Naive thymus-derived CD8-positive, alpha-beta T cell (primary cell): Measurements from ENCODE around the gene FAM107B. TPM values are rescaled to one million over a fixed set of nuclear protein-coding genes. Genes with fewer than 3 reads are reported as not detected.
"Not testable (repeated sequence)": the region's sequence is repeated elsewhere in the genome, so short reads cannot be mapped to it uniquely, and the experiment has no call there.

ENCODE experiments used
- ATAC-seq, 2 donors: fragments of 150-1000 bp; cut with Tn5 transposase in 1 of 2; sonication (Bioruptor Pico), chemical (Tn5 transposase) in 1 of 2; 1 replicate in 1 of 2; 2 replicates in 1 of 2; pipeline ENCODE4 v1.10.0; 2021; ENCODE audit warnings: mild to moderate bottlenecking in 2 of 2, moderate library complexity in 2 of 2
- POLR2A ChIA-PET: fragments of 350-600 bp; sonication (Branson Sonifier 250); formaldehyde crosslinking; loops from one replicate; lab custom pipeline; 2021; ENCODE audit warnings: antibody characterized with exemption; lab: Charles Lee
- DNase-seq, 10 donors: peaks; one replicate each; pipeline versions ENCODE4 v3.0.0 to v3.0.0-alpha.2; 2020 to 2022
- H3K27ac Mint-ChIP-seq, 10 donors: one replicate each; pipeline ENCODE4 v1.8.0; 2020 to 2022; ENCODE audit warnings: mild to moderate bottlenecking in 10 of 10, mixed read lengths in 10 of 10, moderate library complexity in 4 of 10, inconsistent platforms in 1 of 10
- H3K27me3 Mint-ChIP-seq, 5 donors: one replicate each; pipeline ENCODE4 v1.8.0; 2021 to 2022; ENCODE audit warnings: mixed read lengths in 5 of 5
- H3K36me3 Mint-ChIP-seq, 3 donors: one replicate each; pipeline ENCODE4 v1.8.0; 2020 to 2022; ENCODE audit warnings: mixed read lengths in 3 of 3, mild to moderate bottlenecking in 2 of 3, inconsistent platforms in 1 of 3
- H3K4me1 Mint-ChIP-seq, 4 donors: one replicate each; pipeline ENCODE4 v1.8.0; 2021 to 2022; ENCODE audit warnings: mixed read lengths in 4 of 4
- H3K4me3 Mint-ChIP-seq, 10 donors: one replicate each; pipeline ENCODE4 v1.8.0; 2020 to 2022; ENCODE audit warnings: mild to moderate bottlenecking in 10 of 10, mixed read lengths in 10 of 10, moderate library complexity in 6 of 10, inconsistent platforms in 1 of 10
- H3K9me3 Mint-ChIP-seq, 9 donors: one replicate each; pipeline ENCODE4 v1.8.0; 2020 to 2022; ENCODE audit warnings: mixed read lengths in 9 of 9, mild to moderate bottlenecking in 3 of 9, inconsistent platforms in 1 of 9, moderate library complexity in 1 of 9
- polyA plus RNA-seq, 3 donors: library from polyadenylated mRNA; unstranded; fragments of 300-500 nt; fragmentation: Illumina TruSeq; gene quantifications; one replicate each; pipeline ENCODE4 v1.2.3, GENCODE V29; 2021
- total RNA-seq, 8 experiments: library from RNA in 2 of 8; stranded (reverse) in 2 of 8; gene quantifications; one replicate each; pipeline ENCODE4 v1.2.3 and lab custom pipeline; 2021 to 2026

The FAM107B gene
- total RNA-seq (100 to 1,000 TPM; 250 to 260 TPM), polyA plus RNA-seq (100 to 1,000 TPM; 258 to 319 (median 276) TPM), total RNA-seq (lab: John Stamatoyannopoulos, UW) (237 to 561 (median 374) reads per million in 6 experiments)

DNA sequence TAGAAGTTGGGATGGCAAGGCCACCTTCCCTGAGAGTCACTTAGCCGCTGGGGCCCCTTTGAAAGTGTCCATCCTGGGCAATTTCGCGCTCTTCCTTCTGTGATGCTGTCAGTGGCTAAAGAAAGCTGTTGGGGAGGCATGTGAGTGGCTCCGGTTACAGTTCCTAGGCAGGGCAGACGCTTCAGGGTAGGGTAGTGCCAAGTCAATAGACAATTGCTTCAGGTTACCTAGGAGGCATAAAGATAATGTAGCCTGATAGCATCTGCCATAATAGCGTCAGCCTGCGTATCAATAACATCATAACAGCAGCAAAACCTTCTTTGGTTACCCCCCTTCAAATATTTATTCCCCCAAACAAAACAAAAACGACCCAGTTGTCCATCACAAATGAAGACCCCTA lies at the start of gene FAM107B:
FAM107B (minus strand) TSS at position 101 of the 400 bp plus-strand sequence. CDS start 234 bp downstream, outside the sequence.
- ATAC-seq: no peak
- Mint-ChIP-seq H3K27me3 (peaks cover 0 to 6% (median 0%) of the 10 kb centered on the region in 5 donors), H3K4me3 (no peak within 1 kb of the TSS), H3K9me3 (no peaks in the 10 kb centered on the region), H3K36me3 (no peaks in the 10 kb centered on the region), H3K4me1 (peaks cover 3 to 14% (median 9%) of the 10 kb centered on the region in 4 donors), H3K27ac (peak within 1 kb of the TSS in 3 of 10 donors; percentile 14 to 62 (median 37))
- POLR2A ChIA-PET: no interaction called here
- DNase-seq: no peak

DNA sequence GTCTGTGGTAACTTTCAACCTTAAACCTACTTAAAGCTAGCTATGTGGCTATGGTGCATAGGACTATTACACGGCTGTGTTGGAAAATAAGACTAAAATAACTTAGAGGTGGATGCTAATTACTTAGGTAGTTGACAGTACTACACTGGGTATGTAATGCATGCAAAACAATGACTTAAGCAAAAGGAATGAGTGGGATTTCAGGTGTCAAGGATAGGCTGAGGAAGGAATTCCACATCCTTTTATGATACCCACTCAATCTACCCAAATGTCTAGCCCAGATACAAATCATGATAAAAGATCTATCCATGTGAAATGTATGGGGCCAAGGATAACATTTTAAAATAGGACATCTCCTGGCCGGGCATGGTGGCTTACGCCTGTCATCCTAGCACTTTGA lies 49.3 kb upstream of the FAM107B start:
- ATAC-seq: no peak
- Mint-ChIP-seq H3K27me3 (no peaks in the 10 kb centered on the region), H3K27ac (no peak overlapping the region), H3K36me3 (peaks cover 0 to 3% (median 0%) of the 10 kb centered on the region in 3 donors), H3K4me1 (peaks cover 3 to 11% (median 8%) of the 10 kb centered on the region in 4 donors), H3K4me3 (no peak overlapping the region), H3K9me3 (no peaks in the 10 kb centered on the region)
- DNase-seq: no peak
- POLR2A ChIA-PET: interaction anchor here (0.6 to 1.0 kb wide), 3 partner anchors 13 to 260 kb away, joined by 3 read pairs; no protein-coding TSS in a partner anchor

DNA sequence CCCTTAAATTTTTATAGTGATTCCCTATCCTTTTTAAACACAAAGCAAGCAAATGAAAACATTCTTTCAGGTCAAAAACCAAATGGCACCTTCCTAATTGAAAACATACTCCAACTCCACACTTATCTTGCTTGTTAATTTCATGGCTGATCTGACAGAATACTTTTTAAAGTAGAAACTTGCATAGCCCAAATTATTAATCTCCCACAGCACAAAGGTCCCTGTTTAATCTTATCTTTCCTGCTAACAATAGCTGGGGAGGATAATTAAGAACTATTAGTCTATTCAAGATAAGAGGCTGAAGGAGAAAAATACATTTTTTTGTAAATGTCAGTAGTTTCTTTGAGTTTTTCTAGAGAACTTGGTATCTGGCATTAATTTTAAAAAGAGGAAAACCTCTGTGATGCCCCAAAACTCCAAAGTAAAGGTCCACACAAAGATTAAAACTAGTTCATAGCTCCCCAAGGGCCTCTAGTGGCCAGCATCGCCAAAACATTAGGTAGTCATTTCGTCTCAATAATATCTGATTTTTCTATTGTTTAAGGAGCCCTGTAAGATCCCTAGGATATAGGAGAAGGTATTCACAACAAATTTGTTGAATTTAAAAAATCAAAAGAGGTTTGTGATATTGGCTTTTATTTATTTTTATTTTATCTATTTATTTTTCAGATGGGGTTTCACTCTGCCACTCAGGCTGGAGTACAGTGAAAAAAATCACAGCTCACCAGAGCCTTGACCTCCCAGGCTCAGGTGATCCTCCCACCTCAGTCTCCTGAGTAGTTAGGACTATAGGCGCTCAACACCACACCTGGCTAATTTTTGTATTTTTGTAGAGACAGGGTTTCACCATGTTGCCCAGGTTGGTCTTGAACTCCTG lies 48.4 kb upstream of the FAM107B start:
- ATAC-seq (peak; percentile 57 to 68), DNase-seq (peak in 9 of 10 donors; percentile 5 to 65 (median 36))
- Mint-ChIP-seq H3K4me1 (peaks cover 3 to 11% (median 8%) of the 10 kb centered on the region in 4 donors), H3K36me3 (peaks cover 0 to 3% (median 0%) of the 10 kb centered on the region in 3 donors), H3K4me3 (no peak overlapping the region), H3K27ac (peak overlapping the region in 4 of 10 donors; percentile 14 to 44 (median 32)), H3K9me3 (no peaks in the 10 kb centered on the region), H3K27me3 (no peaks in the 10 kb centered on the region)
- POLR2A ChIA-PET: interaction anchor here (0.6 to 1.0 kb wide), 6 partner anchors 14 to 281 kb away, joined by 3 to 4 read pairs (median 4); no protein-coding TSS in a partner anchor

DNA sequence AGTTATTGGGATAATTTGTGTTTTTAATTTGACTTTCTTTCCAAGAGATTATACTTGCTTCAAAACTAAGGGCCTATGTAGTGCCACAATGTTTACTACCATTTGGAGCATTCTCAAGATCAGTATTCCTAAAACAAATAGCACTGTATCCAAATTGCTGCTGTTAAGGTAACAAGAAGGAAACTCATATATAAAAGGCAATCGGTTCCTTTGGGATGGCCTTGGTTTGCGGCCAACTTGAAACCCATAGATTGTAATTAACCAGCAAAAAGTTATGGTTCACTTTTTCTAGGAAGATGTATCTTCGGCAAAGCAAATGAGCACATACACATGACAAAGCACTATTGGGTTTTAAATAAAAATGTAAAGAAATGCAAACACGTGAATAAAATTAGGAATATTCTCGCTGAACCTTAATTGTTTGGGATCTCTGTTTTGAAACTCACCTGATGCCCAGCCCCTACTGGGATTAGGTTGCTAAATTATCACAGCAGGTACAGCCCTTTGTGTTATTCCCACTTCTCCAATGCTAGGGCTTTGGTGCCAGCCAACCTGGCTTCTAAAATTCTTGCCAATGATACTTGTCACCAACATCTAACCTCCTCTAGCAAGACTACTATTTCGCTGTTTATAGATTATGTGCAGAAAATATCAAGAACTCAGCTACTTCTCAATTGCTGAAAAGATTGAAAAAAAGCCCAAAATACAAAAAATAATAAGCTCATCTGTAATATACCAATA lies 47.1 kb upstream of the FAM107B start:
- Mint-ChIP-seq H3K27me3 (no peaks in the 10 kb centered on the region), H3K36me3 (peaks cover 0 to 3% (median 0%) of the 10 kb centered on the region in 3 donors), H3K27ac (no peak overlapping the region), H3K4me3 (no peak overlapping the region), H3K4me1 (peaks cover 3 to 11% (median 8%) of the 10 kb centered on the region in 4 donors), H3K9me3 (no peaks in the 10 kb centered on the region)
- DNase-seq (no peak), ATAC-seq (no peak)
- POLR2A ChIA-PET: no interaction called here

DNA sequence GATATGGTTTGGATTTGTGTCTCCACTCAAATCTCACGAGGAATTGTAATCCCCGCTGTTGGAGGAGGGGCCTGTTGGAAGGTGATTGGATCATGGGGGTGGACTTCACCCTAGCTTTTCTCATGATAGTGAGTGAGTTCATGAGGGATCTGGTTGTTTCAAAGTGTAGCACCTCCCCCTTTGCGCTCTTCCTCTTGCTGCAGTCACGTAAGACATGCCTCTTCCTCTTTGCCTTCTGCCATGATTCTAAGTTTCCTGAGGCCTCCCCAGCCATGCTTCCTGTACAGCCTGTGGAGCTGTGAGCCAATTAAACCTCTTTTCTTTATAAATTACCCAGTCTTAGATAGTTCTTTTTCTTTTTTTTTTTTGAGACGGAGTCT lies 46.1 kb upstream of the FAM107B start:
- POLR2A ChIA-PET: no interaction called here
- Mint-ChIP-seq H3K9me3 (no peaks in the 10 kb centered on the region), H3K27ac (no peak overlapping the region), H3K4me1 (peaks cover 2 to 11% (median 5%) of the 10 kb centered on the region in 4 donors), H3K4me3 (no peak overlapping the region), H3K36me3 (no peaks in the 10 kb centered on the region), H3K27me3 (no peaks in the 10 kb centered on the region)
- ATAC-seq (no peak), DNase-seq (no peak)

DNA sequence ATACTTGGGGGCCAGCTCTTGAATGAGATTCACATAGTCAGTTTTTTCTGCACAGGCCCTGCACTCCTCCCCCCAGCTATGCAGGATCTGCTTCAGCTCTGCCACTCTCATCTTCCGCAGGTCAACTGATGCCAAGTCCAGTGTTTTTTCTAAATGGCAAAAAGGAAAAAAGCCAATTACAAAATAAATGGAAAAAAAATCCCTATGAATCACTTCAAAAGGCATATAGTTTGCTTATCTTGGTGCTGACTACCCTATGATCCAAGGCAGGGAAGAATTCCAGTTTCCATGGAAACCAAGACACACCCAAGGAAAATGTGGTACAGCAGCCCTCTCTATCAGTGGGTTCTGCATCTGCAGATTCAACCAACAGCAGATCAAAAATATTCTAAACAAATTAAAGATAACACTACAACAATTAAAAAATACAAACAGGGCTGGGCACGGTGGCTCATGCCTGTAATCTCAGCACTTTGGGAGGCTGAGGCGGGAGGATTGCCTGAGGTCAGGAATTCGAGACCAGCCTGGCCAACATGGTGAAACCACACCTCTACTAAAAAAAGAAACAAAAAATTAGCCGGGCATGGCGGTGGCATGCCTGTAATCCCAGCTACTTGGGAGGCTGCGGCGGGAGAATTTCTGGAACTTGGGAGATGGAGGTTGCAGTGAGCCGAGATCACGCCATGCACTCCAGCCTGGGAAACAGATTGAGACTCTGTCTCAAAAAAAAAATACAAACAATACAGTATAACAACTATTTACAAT lies 45.5 kb upstream of the FAM107B start:
- Mint-ChIP-seq H3K36me3 (no peaks in the 10 kb centered on the region), H3K27ac (peak overlapping the region in 1 of 10 donors; percentile 30), H3K4me3 (no peak overlapping the region), H3K9me3 (no peaks in the 10 kb centered on the region), H3K27me3 (no peaks in the 10 kb centered on the region), H3K4me1 (peaks cover 2 to 11% (median 5%) of the 10 kb centered on the region in 4 donors)
- ATAC-seq: no peak
- DNase-seq: no peak
- POLR2A ChIA-PET: no interaction called here

DNA sequence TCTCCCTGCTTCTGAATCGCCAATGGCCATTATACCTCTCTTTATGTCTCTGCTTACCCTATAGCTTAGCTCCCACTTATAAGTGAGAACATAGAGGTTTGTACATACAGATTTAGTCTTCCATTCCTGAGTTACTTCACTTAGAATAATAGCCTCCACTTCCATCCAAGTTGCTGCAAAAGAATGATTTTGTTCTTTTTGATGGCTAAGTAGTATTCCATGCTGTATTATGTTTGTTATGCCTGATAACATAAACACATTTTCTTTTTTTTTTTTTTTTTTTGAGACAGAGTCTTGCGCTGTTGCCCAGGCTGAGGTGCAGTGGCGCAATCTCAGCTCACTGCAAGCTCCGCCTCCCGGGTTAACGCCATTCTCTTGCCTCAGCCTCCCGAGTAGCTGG lies 42.0 kb upstream of the FAM107B start:
- not testable (repeated sequence) for DNase-seq

DNA sequence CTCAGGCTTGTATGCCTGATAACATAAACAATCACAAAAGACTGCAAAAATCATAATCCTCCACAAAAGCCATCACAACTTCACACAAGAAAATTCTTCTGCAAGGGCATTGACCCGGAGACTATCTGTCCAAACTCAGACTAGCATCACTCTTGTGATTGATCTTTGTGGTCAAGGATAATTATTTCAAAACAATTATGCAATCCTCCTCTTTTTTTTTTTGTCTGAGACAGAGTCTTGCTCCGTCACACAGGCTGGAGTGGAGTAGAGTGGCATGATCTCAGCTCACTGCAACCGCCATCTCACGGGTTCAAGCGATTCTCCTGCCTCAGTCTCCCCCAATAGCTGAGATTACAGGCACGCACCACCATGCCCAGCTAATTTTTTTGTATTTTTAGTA lies 41.0 kb upstream of the FAM107B start:
- Mint-ChIP-seq H3K36me3 (no peaks in the 10 kb centered on the region), H3K27me3 (no peaks in the 10 kb centered on the region), H3K27ac (no peak overlapping the region), H3K9me3 (no peaks in the 10 kb centered on the region), H3K4me1 (peaks cover 2 to 22% (median 11%) of the 10 kb centered on the region in 4 donors), H3K4me3 (no peak overlapping the region)
- POLR2A ChIA-PET: interaction anchor here (0.7 kb wide), 2 partner anchors 90 to 161 kb away, joined by 3 read pairs; no protein-coding TSS in a partner anchor
- no peak for ATAC-seq
- DNase-seq: no peak

More for the DNA sequence above, 42.0 kb upstream of the FAM107B start:
- H3K9me3 Mint-ChIP-seq, H3K4me3 Mint-ChIP-seq, H3K27ac Mint-ChIP-seq, ATAC-seq, H3K27me3 Mint-ChIP-seq, H3K36me3 Mint-ChIP-seq: not testable (repeated sequence)
- POLR2A ChIA-PET: interaction anchor here (0.6 to 0.7 kb wide), 2 partner anchors 293 to 417 kb away, joined by 3 read pairs; no protein-coding TSS in a partner anchor
- H3K4me1 Mint-ChIP-seq: peaks cover 4 to 17% (median 14%) of the 10 kb centered on the region in 4 donors

DNA sequence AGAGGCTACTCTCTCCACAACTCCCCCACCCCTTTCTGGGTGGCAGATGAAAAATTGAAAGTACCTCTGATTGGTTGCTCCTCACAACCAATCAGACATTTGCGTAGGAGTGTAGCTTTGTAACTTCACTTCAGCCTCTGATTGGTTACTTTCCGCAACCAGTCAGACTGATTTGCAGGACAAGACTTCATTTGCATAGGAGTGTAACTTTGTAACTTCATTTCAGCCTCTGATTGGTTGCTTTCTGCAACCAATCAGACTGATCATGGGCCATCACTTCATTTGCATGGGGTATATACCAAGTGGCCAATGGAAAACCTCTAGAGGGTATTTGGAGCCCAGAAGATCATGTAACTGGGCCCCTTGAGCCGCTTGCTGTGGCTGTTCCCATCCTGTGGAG lies 37.6 kb upstream of the FAM107B start:
- ATAC-seq: no peak
- H3K27me3 Mint-ChIP-seq: no peaks in the 10 kb centered on the region
- POLR2A ChIA-PET: no interaction called here
- H3K36me3 Mint-ChIP-seq: no peaks in the 10 kb centered on the region
- no peaks in the 10 kb centered on the region for H3K9me3 Mint-ChIP-seq
- peak overlapping the region in 2 of 10 donors; percentile 19 to 92 for H3K27ac Mint-ChIP-seq
- peaks cover 2 to 22% (median 12%) of the 10 kb centered on the region in 4 donors for H3K4me1 Mint-ChIP-seq
- H3K4me3 Mint-ChIP-seq: peak overlapping the region in 4 of 10 donors; percentile 26 to 82 (median 54)
- peak in 1 of 10 donors; percentile 28 for DNase-seq

DNA sequence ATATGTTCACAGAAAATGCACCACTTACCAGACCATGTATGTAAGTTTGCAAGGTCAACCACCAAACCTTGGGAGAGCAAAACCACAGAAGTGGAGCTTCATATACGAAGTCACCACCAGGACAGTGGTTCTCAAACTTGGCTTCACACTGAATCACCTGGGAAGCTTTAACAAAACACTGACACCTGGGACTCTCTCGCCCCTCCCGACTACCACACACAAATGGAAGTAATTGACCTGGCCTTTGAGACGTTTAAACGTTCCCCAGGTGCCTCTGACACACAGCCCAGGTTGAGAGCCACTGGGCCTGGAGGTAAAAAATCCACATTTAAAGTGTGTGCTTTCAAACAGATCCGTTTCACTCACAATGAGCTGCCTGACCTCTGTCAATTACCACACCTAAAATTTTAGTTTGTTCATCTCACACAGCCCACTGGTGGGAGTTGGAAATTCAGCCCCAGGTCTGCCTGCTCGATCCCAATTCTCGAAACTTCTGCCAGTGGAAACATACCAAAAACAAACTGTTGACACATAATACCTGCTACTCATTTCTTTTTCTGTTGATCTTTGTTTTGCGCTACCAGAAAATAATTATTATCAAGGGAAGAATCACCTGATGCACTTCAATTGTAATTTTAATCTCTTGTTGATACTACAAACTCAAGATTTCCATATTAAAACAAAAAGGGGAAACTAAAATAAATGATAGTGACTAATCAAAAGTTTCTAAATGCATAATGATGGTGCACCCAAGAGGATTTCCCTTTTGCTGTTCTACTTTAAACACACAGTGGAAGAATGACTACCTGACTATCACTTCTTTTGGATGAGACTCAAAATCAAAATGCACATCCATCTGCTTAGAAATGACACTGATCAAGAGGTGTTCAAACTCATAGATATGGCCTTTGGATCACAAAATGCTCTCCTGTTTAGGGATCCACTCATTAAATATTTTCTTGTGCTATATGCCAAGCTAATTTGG lies 36.6 kb upstream of the FAM107B start:
- POLR2A ChIA-PET: interaction anchor here (0.7 to 1.3 kb wide), 3 partner anchors 12 to 268 kb away, joined by 3 to 4 read pairs (median 3); no protein-coding TSS in a partner anchor

DNA sequence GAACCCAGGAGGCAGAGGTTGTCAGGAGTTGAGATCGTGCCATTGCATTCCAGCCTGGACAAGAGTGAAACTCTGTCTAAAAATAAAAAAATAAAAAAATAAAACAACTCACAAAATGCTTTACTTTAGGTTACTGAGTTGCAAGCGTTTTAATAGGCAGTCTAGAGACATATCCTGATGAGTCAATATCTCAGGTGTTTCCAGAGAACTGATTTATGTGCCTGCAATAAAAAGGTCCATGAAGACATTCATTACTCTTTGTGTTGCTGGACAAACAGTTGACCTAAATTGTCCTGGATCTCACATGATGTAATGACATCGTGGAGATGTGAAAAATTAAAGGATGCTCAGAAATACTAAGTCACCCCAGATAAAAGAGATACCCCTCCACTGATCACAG lies 31.6 kb upstream of the FAM107B start:
- Mint-ChIP-seq H3K9me3 (no peaks in the 10 kb centered on the region), H3K4me3 (no peak overlapping the region), H3K36me3 (no peaks in the 10 kb centered on the region), H3K27ac (no peak overlapping the region), H3K4me1 (peaks cover 0 to 3% (median under 1%) of the 10 kb centered on the region in 4 donors), H3K27me3 (no peaks in the 10 kb centered on the region)
- DNase-seq (no peak), ATAC-seq (no peak)
- POLR2A ChIA-PET: no interaction called here

More for the DNA sequence above, 36.6 kb upstream of the FAM107B start:
- Mint-ChIP-seq H3K27me3 (no peaks in the 10 kb centered on the region), H3K27ac (peak overlapping the region in 3 of 10 donors; percentile 36 to 86 (median 52)), H3K4me1 (peaks cover 2 to 22% (median 12%) of the 10 kb centered on the region in 4 donors), H3K9me3 (no peaks in the 10 kb centered on the region), H3K36me3 (no peaks in the 10 kb centered on the region), H3K4me3 (no peak overlapping the region)
- no peak for ATAC-seq
- DNase-seq: no peak
